Ovary (tissue), 3 donors: ENCODE results near the gene LMTK3.
"Not testable (repeated sequence)": the region's sequence is repeated elsewhere in the genome, so short reads cannot be mapped to it uniquely, and the experiment has no call there.

Experiments
- POLR2A ChIP-seq: fragments of 450-650 bp; IDR thresholded peaks from one replicate; pipeline ENCODE4 v1.6.1; 2017; ENCODE audit warnings: antibody characterized with exemption, mild to moderate bottlenecking, moderate library complexity
- TF ChIP-seq, protein P1 (sequence below), 3 donors: fragments of 450-650 bp in 2 of 3; fragments of 200-600 bp in 1 of 3; IDR thresholded peaks; one replicate each; pipeline versions ENCODE4 v1.5.1 to v1.8.0; 2016 to 2022; ENCODE audit warnings: antibody characterized with exemption in 3 of 3, mild to moderate bottlenecking in 1 of 3
- donor health status: DM: no; HTN: no; CAD: no.

DNA sequence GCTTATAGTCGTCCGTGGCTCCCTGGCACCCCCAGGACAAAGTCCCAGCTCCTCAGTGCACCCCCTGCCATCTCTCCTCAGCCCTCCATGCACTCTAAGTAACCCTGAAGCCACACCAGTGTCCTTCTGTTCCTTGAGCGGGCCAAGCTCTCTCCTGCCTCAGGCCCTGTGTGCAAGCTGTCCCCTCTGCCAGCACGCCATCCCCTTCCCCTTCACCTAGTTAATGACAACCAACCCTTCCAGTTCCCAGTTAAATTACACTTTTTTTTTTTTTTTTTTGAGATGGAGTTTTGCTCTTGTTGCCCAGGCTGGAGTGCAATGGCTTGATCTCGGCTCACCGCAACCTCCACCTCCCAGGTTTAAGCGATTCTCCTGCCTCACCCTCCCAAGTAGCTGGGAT is 23.2 kb downstream of the LMTK3 start:
- TF ChIP-seq, protein P1, sequence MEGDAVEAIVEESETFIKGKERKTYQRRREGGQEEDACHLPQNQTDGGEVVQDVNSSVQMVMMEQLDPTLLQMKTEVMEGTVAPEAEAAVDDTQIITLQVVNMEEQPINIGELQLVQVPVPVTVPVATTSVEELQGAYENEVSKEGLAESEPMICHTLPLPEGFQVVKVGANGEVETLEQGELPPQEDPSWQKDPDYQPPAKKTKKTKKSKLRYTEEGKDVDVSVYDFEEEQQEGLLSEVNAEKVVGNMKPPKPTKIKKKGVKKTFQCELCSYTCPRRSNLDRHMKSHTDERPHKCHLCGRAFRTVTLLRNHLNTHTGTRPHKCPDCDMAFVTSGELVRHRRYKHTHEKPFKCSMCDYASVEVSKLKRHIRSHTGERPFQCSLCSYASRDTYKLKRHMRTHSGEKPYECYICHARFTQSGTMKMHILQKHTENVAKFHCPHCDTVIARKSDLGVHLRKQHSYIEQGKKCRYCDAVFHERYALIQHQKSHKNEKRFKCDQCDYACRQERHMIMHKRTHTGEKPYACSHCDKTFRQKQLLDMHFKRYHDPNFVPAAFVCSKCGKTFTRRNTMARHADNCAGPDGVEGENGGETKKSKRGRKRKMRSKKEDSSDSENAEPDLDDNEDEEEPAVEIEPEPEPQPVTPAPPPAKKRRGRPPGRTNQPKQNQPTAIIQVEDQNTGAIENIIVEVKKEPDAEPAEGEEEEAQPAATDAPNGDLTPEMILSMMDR (IDR thresholded peaks at IDR 0.05), result not testable (repeated sequence)
- TF ChIP-seq POLR2A, result not testable (repeated sequence)
